ENCODE data around the gene PCDHGA1. TPM values are rescaled to one million over a fixed set of nuclear protein-coding genes. Genes with fewer than 3 reads are reported as not detected.

The PCDHGA1 gene
- total and polyA plus RNA-seq, 2 experiments from 2014 or later = 1.2 to 1.7 TPM

DNA sequence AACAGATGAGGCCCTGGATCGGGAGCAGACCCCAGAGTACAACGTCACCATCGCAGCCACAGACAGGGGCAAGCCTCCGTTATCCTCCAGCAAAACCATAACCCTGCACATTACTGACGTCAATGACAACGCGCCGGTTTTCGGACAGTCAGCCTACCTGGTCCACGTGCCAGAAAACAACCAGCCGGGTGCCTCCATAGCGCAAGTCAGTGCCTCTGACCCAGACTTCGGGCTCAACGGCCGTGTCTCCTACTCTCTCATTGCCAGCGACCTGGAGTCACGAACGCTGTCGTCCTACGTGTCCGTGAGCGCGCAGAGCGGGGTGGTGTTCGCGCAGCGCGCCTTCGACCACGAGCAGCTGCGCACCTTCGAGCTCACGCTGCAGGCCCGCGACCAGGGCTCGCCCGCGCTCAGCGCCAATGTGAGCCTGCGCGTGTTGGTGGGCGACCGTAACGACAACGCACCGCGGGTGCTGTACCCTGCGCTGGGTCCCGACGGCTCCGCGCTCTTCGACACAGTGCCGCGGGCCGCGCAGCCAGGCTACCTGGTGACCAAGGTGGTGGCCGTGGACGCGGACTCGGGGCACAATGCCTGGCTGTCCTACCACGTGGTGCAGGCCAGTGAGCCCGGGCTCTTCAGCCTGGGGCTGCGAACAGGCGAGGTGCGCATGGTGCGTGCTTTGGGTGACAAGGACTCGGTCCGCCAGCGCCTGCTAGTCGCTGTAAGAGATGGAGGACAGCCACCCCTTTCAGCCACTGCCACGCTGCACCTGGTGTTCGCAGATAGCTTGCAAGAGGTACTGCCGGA is 89.0 kb downstream of the PCDHGA1 start:
- no peaks in the 10 kb centered on the region for H3K4me1 ChIP-seq (ENCODE audit: low read depth)
- no peak overlapping the region for H3K27ac ChIP-seq
- no peaks in the 10 kb centered on the region for H3K27me3 ChIP-seq
- no peak for TF ChIP-seq CTCF (IDR thresholded peaks at IDR 0.05; ENCODE audit: low read depth, low read length)
- H3K4me3 ChIP-seq = no peak overlapping the region
- H3K9me3 ChIP-seq (ENCODE audit: low read depth) = peaks cover 23% of the 10 kb centered on the region
- peaks cover 6% of the 10 kb centered on the region for H3K36me3 ChIP-seq
- DNase-seq (ENCODE audit: low read depth in 1 of 2, low spot score in 1 of 2) = no peak

DNA sequence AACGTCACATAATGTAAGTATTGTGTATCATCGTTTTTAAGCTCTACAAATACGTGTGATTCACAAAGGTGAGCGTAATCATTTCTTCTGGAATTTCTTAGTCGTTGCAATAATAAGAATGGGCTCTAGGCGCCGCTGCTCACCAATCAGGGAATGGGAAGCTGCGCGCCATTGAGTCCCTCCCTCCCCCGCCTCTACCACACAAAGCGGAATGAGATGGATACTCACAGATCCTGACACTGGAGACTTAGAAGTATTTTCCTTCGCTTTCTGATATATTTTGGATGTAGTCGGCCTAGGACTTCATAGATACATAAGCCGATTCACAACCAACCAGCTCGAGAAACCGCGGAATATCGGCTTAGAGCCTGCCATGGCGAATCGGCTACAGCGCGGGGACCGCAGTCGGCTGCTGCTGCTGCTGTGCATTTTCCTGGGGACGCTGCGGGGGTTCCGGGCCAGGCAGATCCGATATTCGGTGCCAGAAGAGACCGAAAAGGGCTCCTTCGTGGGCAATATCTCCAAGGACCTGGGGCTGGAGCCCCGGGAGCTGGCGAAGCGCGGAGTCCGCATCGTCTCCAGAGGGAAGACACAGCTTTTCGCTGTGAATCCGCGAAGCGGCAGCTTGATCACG is 90.7 kb downstream of the PCDHGA1 start, which contains the start of gene PCDHGA11:
Gene PCDHGA11 (plus strand): TSS at position 197 of the 634 bp plus-strand sequence. CDS start 177 bp downstream, at position 374.
- peak in 1 of 2 donors; percentile 73 for DNase-seq (ENCODE audit: low read depth in 1 of 2, low spot score in 1 of 2)
- TF ChIP-seq CTCF (IDR thresholded peaks at IDR 0.05; ENCODE audit: low read depth, low read length) = peak; percentile 61

DNA sequence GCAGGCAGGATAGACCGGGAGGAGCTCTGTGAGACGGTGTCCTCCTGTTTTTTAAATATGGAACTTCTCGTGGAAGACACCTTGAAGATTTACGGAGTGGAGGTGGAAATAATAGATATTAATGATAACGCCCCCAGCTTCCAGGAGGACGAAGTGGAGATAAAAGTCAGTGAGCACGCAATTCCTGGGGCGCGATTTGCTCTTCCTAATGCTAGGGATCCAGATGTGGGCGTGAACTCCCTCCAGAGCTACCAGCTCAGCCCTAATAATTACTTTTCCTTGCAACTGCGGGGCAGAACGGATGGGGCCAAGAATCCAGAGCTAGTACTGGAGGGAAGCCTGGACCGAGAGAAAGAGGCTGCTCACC is 91.2 kb downstream of the PCDHGA1 start:
- Histone ChIP-seq H3K36me3 (peaks cover 6% of the 10 kb centered on the region), H3K27ac (no peak overlapping the region), H3K4me1 (ENCODE audit: low read depth) (no peaks in the 10 kb centered on the region), H3K4me3 (no peak overlapping the region), H3K27me3 (no peaks in the 10 kb centered on the region), H3K9me3 (ENCODE audit: low read depth) (peaks cover 27% of the 10 kb centered on the region)
- no peak for DNase-seq (ENCODE audit: low read depth in 1 of 2, low spot score in 1 of 2)
- peak; percentile 3 for TF ChIP-seq CTCF (IDR thresholded peaks at IDR 0.05; ENCODE audit: low read depth, low read length)

More for the DNA sequence above, 90.7 kb downstream of the PCDHGA1 start, which contains the start of gene PCDHGA11:
- Histone ChIP-seq H3K27me3 (no peaks in the 10 kb centered on the region), H3K4me1 (ENCODE audit: low read depth) (no peaks in the 10 kb centered on the region), H3K4me3 (no peak within 1 kb of the TSS), H3K27ac (no peak within 1 kb of the TSS), H3K9me3 (ENCODE audit: low read depth) (peaks cover 23% of the 10 kb centered on the region), H3K36me3 (peaks cover 6% of the 10 kb centered on the region)

- H3K27ac ChIP-seq = no peak overlapping the region
- no peak for TF ChIP-seq CTCF (IDR thresholded peaks at IDR 0.05; ENCODE audit: low read depth, low read length)
- H3K4me3 ChIP-seq = no peak overlapping the region
- no peak for DNase-seq (ENCODE audit: low read depth in 1 of 2, low spot score in 1 of 2)
- H3K9me3 ChIP-seq (ENCODE audit: low read depth) = peaks cover 27% of the 10 kb centered on the region
- no peaks in the 10 kb centered on the region for H3K27me3 ChIP-seq
- peaks cover 6% of the 10 kb centered on the region for H3K36me3 ChIP-seq
- H3K4me1 ChIP-seq (ENCODE audit: low read depth) = no peaks in the 10 kb centered on the region
Observed at GRCh38 chr5:141422742-141423291, 92.5 kb downstream of the PCDHGA1 start.

GRCh38 chr5:141427783-141428426 is 97.6 kb downstream of the PCDHGA1 start:
- Histone ChIP-seq H3K27ac (no peak overlapping the region), H3K27me3 (no peaks in the 10 kb centered on the region), H3K4me1 (ENCODE audit: low read depth) (no peaks in the 10 kb centered on the region), H3K9me3 (ENCODE audit: low read depth) (peaks cover 9% of the 10 kb centered on the region), H3K4me3 (no peak overlapping the region), H3K36me3 (no peaks in the 10 kb centered on the region)
- no peak for DNase-seq (ENCODE audit: low read depth in 1 of 2, low spot score in 1 of 2)
- TF ChIP-seq CTCF (IDR thresholded peaks at IDR 0.05; ENCODE audit: low read depth, low read length) = no peak

Data from cardiac muscle cell (in vitro differentiated cells and primary cell).